ENCODE data around the gene ZMYM5. TPM values are rescaled to one million over a fixed set of nuclear protein-coding genes. Genes with fewer than 3 reads are reported as not detected.
A peak's percentile ranks its signal among the peaks of the same experiment; 100 is the strongest.

The ZMYM5 gene
- total RNA-seq, 4 donors from 2014 or later, result 8.8 to 25.7 (median 13.4) TPM

GRCh38 chr13:19888799-19889198 lies 25.4 kb upstream of the ZMYM5 start:
- TF ChIP-seq POLR2AphosphoS5 (IDR thresholded peaks at IDR 0.05) (no peak), CTCF (IDR thresholded peaks at IDR 0.05) (no peak), EP300 (IDR thresholded peaks at IDR 0.05) (no peak), POLR2A (IDR thresholded peaks at IDR 0.05) (no peak)
- no peak overlapping the region for H3K27ac ChIP-seq
- no peaks in the 10 kb centered on the region for H3K36me3 ChIP-seq
- no peaks in the 10 kb centered on the region for H3K9me3 ChIP-seq
- no peaks in the 10 kb centered on the region for H3K27me3 ChIP-seq
- H3K4me1 ChIP-seq, result no peaks in the 10 kb centered on the region
- no peak for DNase-seq (ENCODE audit: low spot score in 2 of 2)
- 53% methylated on average over 4 of the region's 4 CpGs for WGBS
- no peak overlapping the region for H3K4me3 ChIP-seq

GRCh38 chr13:19882231-19882630 lies 18.8 kb upstream of the ZMYM5 start:
- 83% methylated on average over 3 of the region's 3 CpGs for WGBS
- Histone ChIP-seq H3K4me3 (no peak overlapping the region), H3K4me1 (no peaks in the 10 kb centered on the region), H3K9me3 (no peaks in the 10 kb centered on the region), H3K27me3 (no peaks in the 10 kb centered on the region), H3K27ac (no peak overlapping the region), H3K36me3 (no peaks in the 10 kb centered on the region)
- no peak for DNase-seq (ENCODE audit: low spot score in 2 of 2)
- no peak for TF ChIP-seq EP300 (IDR thresholded peaks at IDR 0.05)
- TF ChIP-seq CTCF (IDR thresholded peaks at IDR 0.05), result no peak
- TF ChIP-seq POLR2A (IDR thresholded peaks at IDR 0.05), result no peak
- no peak for TF ChIP-seq POLR2AphosphoS5 (IDR thresholded peaks at IDR 0.05)

- no peak overlapping the region for H3K4me3 ChIP-seq
- H3K9me3 ChIP-seq, result no peaks in the 10 kb centered on the region
- H3K4me1 ChIP-seq, result no peaks in the 10 kb centered on the region
- WGBS, result 86% methylated on average over 7 of the region's 7 CpGs
- H3K27ac ChIP-seq, result no peak overlapping the region
- no peaks in the 10 kb centered on the region for H3K36me3 ChIP-seq
- no peaks in the 10 kb centered on the region for H3K27me3 ChIP-seq
- TF ChIP-seq CTCF (IDR thresholded peaks at IDR 0.05) (no peak), EP300 (IDR thresholded peaks at IDR 0.05) (no peak), POLR2AphosphoS5 (IDR thresholded peaks at IDR 0.05) (no peak)
- DNase-seq (ENCODE audit: low spot score in 2 of 2), result no peak
These were observed 18.2 kb upstream of the ZMYM5 start for GRCh38 chr13:19881641-19882040.

- no peaks in the 10 kb centered on the region for H3K36me3 ChIP-seq
- WGBS, result 11% methylated on average over 22 of the region's 26 CpGs
- H3K9me3 ChIP-seq, result no peaks in the 10 kb centered on the region
- peak overlapping the region; percentile 67 for H3K4me3 ChIP-seq
- H3K4me1 ChIP-seq, result peaks cover 25% of the 10 kb centered on the region
- peak in 1 of 2 donors; percentile 86 for DNase-seq (ENCODE audit: low spot score in 2 of 2)
- H3K27ac ChIP-seq, result peak overlapping the region; percentile 99
- TF ChIP-seq POLR2AphosphoS5 (IDR thresholded peaks at IDR 0.05) (no peak), EP300 (IDR thresholded peaks at IDR 0.05) (no peak), POLR2A (IDR thresholded peaks at IDR 0.05) (no peak), CTCF (IDR thresholded peaks at IDR 0.05) (peak; percentile 48 to 79)
- no peaks in the 10 kb centered on the region for H3K27me3 ChIP-seq
These were observed 1.4 kb upstream of the ZMYM5 start for GRCh38 chr13:19864746-19865309.

GRCh38 chr13:19864024-19864745 lies 736 bp upstream of the ZMYM5 start:
- no peaks in the 10 kb centered on the region for H3K27me3 ChIP-seq
- 0% methylated on average over 7 of the region's 54 CpGs for WGBS
- H3K27ac ChIP-seq, result peak overlapping the region; percentile 99
- peak overlapping the region; percentile 67 for H3K4me3 ChIP-seq
- no peaks in the 10 kb centered on the region for H3K9me3 ChIP-seq
- H3K36me3 ChIP-seq, result no peaks in the 10 kb centered on the region
- TF ChIP-seq CTCF (IDR thresholded peaks at IDR 0.05) (no peak), EP300 (IDR thresholded peaks at IDR 0.05) (no peak), POLR2A (IDR thresholded peaks at IDR 0.05) (no peak), POLR2AphosphoS5 (IDR thresholded peaks at IDR 0.05) (no peak)
- peak; percentile 88 to 89 for DNase-seq (ENCODE audit: low spot score in 2 of 2)
- H3K4me1 ChIP-seq, result peaks cover 25% of the 10 kb centered on the region

All from suprapubic skin (tissue), 4 donors.